ENCODE measurements around the gene DIABLO. TPM values are rescaled to one million over a fixed set of nuclear protein-coding genes. Genes with fewer than 3 reads are reported as not detected.
A peak's percentile ranks its signal among the peaks of the same experiment; 100 is the strongest.

DIABLO gene
- total RNA-seq, 1 experiment from 2014 or later = 74.6 TPM

GRCh38 chr12:122204167-122205052 lies 21.4 kb downstream of the DIABLO start:
- H3K4me1 ChIP-seq (ENCODE audit: insufficient read depth, low read length) = no peaks in the 10 kb centered on the region; the same call in 1 of the 2 replicates
- no CpG with 5 or more reads among the region's 71 CpGs for WGBS (ENCODE audit: extremely low coverage, insufficient read length, low lambda C conversion rate)
- no peak overlapping the region for H2BK15ac ChIP-seq (ENCODE audit: low read depth, low read length)
- H3K27me3 ChIP-seq (ENCODE audit: insufficient read depth, low read length) = peaks cover 4% of the 10 kb centered on the region; the same call in 1 of the 2 replicates
- H3K14ac ChIP-seq (ENCODE audit: insufficient read depth, low read length) = no peak overlapping the region
- no peak overlapping the region for H2BK12ac ChIP-seq (ENCODE audit: insufficient read length, low read depth, low read length)
- H3K4me3 Mint-ChIP-seq = peak overlapping the region; percentile 53 to 75
- H3K9me3 Mint-ChIP-seq = no peaks in the 10 kb centered on the region
- no peak overlapping the region for H3K23ac ChIP-seq (ENCODE audit: insufficient read length, low read depth, low read length)
- H2BK5ac ChIP-seq (ENCODE audit: insufficient read length, low read length) = no peak overlapping the region
- no peak overlapping the region for H3K4ac ChIP-seq (ENCODE audit: low read depth, low read length)
- H2BK120ac ChIP-seq (ENCODE audit: low read depth, low read length, poor library complexity, severe bottlenecking) = no peak overlapping the region
- H3K4me2 ChIP-seq (ENCODE audit: insufficient read depth, insufficient read length, low read length) = peak overlapping the region; percentile 48
- no peaks in the 10 kb centered on the region for H3K79me1 ChIP-seq (ENCODE audit: insufficient read depth, low read depth, low read length, poor library complexity, severe bottlenecking)
- H3K4me1 Mint-ChIP-seq = peaks cover 25 to 30% of the 10 kb centered on the region in 2 experiments
- H3K36me3 Mint-ChIP-seq (ENCODE audit: insufficient read depth in 1 of 3, low read depth in 3 of 3) = peaks cover 14 to 22% (median 19%) of the 10 kb centered on the region in 3 experiments; a peak in 6 of 7 replicates
- H3T11ph ChIP-seq (ENCODE audit: low read length) = no peak overlapping the region
- H4K8ac ChIP-seq (replicated peaks; ENCODE audit: insufficient read length, low read depth, low read length) = no peak overlapping the region
- H3K27ac ChIP-seq (ENCODE audit: insufficient read length, low read depth, low read length) = no peak overlapping the region
- no peak overlapping the region for H2AK5ac ChIP-seq (ENCODE audit: insufficient read length, low read length)
- no peak for DNase-seq
- H2AFZ ChIP-seq (ENCODE audit: low read length) = no peak overlapping the region
- no peak overlapping the region for H4K91ac ChIP-seq (ENCODE audit: insufficient read length, low read depth, low read length)
- no peak overlapping the region for H2BK20ac ChIP-seq (ENCODE audit: low read depth, low read length, poor library complexity, severe bottlenecking)
- peaks cover 7% of the 10 kb centered on the region for H3K23me2 ChIP-seq (ENCODE audit: insufficient read length, low read depth, low read length, poor library complexity, severe bottlenecking)
- TF ChIP-seq, protein P1, sequence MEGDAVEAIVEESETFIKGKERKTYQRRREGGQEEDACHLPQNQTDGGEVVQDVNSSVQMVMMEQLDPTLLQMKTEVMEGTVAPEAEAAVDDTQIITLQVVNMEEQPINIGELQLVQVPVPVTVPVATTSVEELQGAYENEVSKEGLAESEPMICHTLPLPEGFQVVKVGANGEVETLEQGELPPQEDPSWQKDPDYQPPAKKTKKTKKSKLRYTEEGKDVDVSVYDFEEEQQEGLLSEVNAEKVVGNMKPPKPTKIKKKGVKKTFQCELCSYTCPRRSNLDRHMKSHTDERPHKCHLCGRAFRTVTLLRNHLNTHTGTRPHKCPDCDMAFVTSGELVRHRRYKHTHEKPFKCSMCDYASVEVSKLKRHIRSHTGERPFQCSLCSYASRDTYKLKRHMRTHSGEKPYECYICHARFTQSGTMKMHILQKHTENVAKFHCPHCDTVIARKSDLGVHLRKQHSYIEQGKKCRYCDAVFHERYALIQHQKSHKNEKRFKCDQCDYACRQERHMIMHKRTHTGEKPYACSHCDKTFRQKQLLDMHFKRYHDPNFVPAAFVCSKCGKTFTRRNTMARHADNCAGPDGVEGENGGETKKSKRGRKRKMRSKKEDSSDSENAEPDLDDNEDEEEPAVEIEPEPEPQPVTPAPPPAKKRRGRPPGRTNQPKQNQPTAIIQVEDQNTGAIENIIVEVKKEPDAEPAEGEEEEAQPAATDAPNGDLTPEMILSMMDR (conservative IDR thresholded peaks at IDR 0.05) = no peak
- no peak overlapping the region for H3K56ac ChIP-seq (ENCODE audit: insufficient read length, low read depth, low read length)
- H3K79me2 ChIP-seq (ENCODE audit: insufficient read depth, low read length) = no peaks in the 10 kb centered on the region
- no peak overlapping the region for H3K18ac ChIP-seq (ENCODE audit: insufficient read length, low read depth, low read length)
- H4K5ac ChIP-seq (ENCODE audit: insufficient read length, low read depth, low read length) = no peak overlapping the region
- no peaks in the 10 kb centered on the region for H4K20me1 ChIP-seq (ENCODE audit: control insufficient read depth, insufficient read depth, insufficient read length)
- H3K9me3 ChIP-seq (ENCODE audit: control insufficient read depth, low read depth, low read length) = no peaks in the 10 kb centered on the region
- peaks cover 54% of the 10 kb centered on the region for H3K27me3 Mint-ChIP-seq (ENCODE audit: low read depth)
- no peak overlapping the region for H3K9ac ChIP-seq (ENCODE audit: extremely low read depth, insufficient read length, low read length)
- H3K27ac Mint-ChIP-seq = no peak overlapping the region
